HEK293 (cell line): ENCODE measurements around the gene CNTN4.

ENCODE experiments used
- CTCF ChIA-PET: fragments of 350-600 bp; formaldehyde crosslinking; extraction: SDS; loops from one replicate; lab custom pipeline; 2021; ENCODE audit warnings: antibody characterized with exemption; lab: Yijun Ruan, JAX
- POLR2A ChIA-PET: fragments of 300-600 bp; formaldehyde crosslinking; extraction: SDS; loops from one replicate; lab custom pipeline; 2020; ENCODE audit warnings: antibody characterized with exemption, inconsistent platforms; lab: Yijun Ruan, JAX
- H3K27ac ChIP-seq: fragments of 200-500 bp; sonication (Bioruptor generic); 2 replicates; pipeline ENCODE4 v1.5.1; 2014; ENCODE audit warnings: low read depth, low read length, control low read depth, inconsistent platforms; ENCODE audit errors: extremely low read depth
- H3K36me3 ChIP-seq, 2 experiments: fragments of 200-500 bp in 1 of 2; sonication (Bioruptor generic) in 1 of 2; 1 replicate in 1 of 2; 2 replicates in 1 of 2; pipeline ENCODE4 v1.5.1; 2014 to 2017; ENCODE audit warnings: inconsistent platforms in 2 of 2, low read length in 2 of 2; ENCODE audit not compliant: control insufficient read depth in 2 of 2, insufficient read depth in 1 of 2
- H3K4me1 ChIP-seq: fragments of 200-500 bp; sonication (Bioruptor generic); 2 replicates; pipeline ENCODE4 v1.5.1; 2014; ENCODE audit warnings: mild to moderate bottlenecking, low read length, inconsistent platforms; ENCODE audit not compliant: control insufficient read depth, insufficient read depth
- H3K4me3 ChIP-seq: 2 replicates; pipeline ENCODE4 v1.5.1; 2011; ENCODE audit warnings: low read depth, mild to moderate bottlenecking, control low read depth, low read length, moderate library complexity
- H3K9me3 ChIP-seq: fragments of 200-500 bp; sonication (Bioruptor generic); 2 replicates; pipeline ENCODE4 v1.5.1; 2014; ENCODE audit warnings: low read depth, low read length, inconsistent platforms; ENCODE audit not compliant: control insufficient read depth, insufficient read depth
- PRDM4 ChIP-seq: fragments of 450-650 bp; formaldehyde crosslinking; IDR thresholded peaks from 2 replicates; pipeline ENCODE4 v1.5.1; 2017; ENCODE audit warnings: missing biosample characterization, missing genetic modification characterization
- ZBTB48 ChIP-seq: fragments of 450-650 bp; formaldehyde crosslinking; IDR thresholded peaks from 2 replicates; pipeline ENCODE4 v1.5.1; 2016; ENCODE audit warnings: missing biosample characterization, missing genetic modification characterization
- ZBTB6 ChIP-seq: fragments of 450-650 bp; formaldehyde crosslinking; IDR thresholded peaks from 2 replicates; pipeline ENCODE4 v1.5.1; 2017; ENCODE audit warnings: missing biosample characterization, missing genetic modification characterization
- ZNF112 ChIP-seq: fragments of 450-650 bp; formaldehyde crosslinking; IDR thresholded peaks from 2 replicates; pipeline ENCODE4 v1.5.0; 2017; ENCODE audit warnings: missing biosample characterization, missing genetic modification characterization
- ZNF214 ChIP-seq: fragments of 450-650 bp; formaldehyde crosslinking; IDR thresholded peaks from 2 replicates; pipeline ENCODE4 v1.5.1; 2017; ENCODE audit warnings: missing biosample characterization, mild to moderate bottlenecking, missing genetic modification characterization, borderline replicate concordance
- ZNF302 ChIP-seq: fragments of 450-650 bp; formaldehyde crosslinking; IDR thresholded peaks from 2 replicates; pipeline ENCODE4 v1.5.1; 2016; ENCODE audit warnings: missing biosample characterization, missing genetic modification characterization, low read depth
- ZNF48 ChIP-seq: fragments of 450-650 bp; formaldehyde crosslinking; IDR thresholded peaks from 2 replicates; pipeline ENCODE4 v1.5.1; 2016; ENCODE audit warnings: missing biosample characterization, missing genetic modification characterization
- ZNF514 ChIP-seq: fragments of 450-650 bp; formaldehyde crosslinking; IDR thresholded peaks from 2 replicates; pipeline ENCODE4 v1.5.1; 2016; ENCODE audit warnings: missing biosample characterization, missing genetic modification characterization
- ZNF518A ChIP-seq: fragments of 450-650 bp; formaldehyde crosslinking; conservative IDR thresholded peaks from 2 replicates; pipeline ENCODE4 v1.5.1; 2016; ENCODE audit warnings: low read depth, missing biosample characterization, missing genetic modification characterization
- ZNF521 ChIP-seq: fragments of 450-650 bp; formaldehyde crosslinking; IDR thresholded peaks from 2 replicates; pipeline ENCODE4 v1.5.1; 2017; ENCODE audit warnings: missing biosample characterization, mild to moderate bottlenecking, missing genetic modification characterization
- ZNF544 ChIP-seq: fragments of 450-650 bp; formaldehyde crosslinking; IDR thresholded peaks from 2 replicates; pipeline ENCODE4 v1.5.0; 2017; ENCODE audit warnings: missing biosample characterization, missing genetic modification characterization
- ZNF548 ChIP-seq: fragments of 450-650 bp; formaldehyde crosslinking; IDR thresholded peaks from 2 replicates; pipeline ENCODE4 v1.5.1; 2016; ENCODE audit warnings: missing biosample characterization, missing genetic modification characterization
- ZNF777 ChIP-seq: fragments of 450-650 bp; formaldehyde crosslinking; IDR thresholded peaks from 2 replicates; pipeline ENCODE4 v1.5.1; 2017; ENCODE audit warnings: missing biosample characterization, missing genetic modification characterization, borderline replicate concordance
- ZNF843 ChIP-seq: fragments of 450-650 bp; formaldehyde crosslinking; IDR thresholded peaks from 2 replicates; pipeline ENCODE4 v1.5.1; 2016; ENCODE audit warnings: missing biosample characterization, missing genetic modification characterization
- ZSCAN30 ChIP-seq: fragments of 450-650 bp; IDR thresholded peaks from 2 replicates; pipeline ENCODE4 v1.5.1; 2018; ENCODE audit warnings: missing biosample characterization, mild to moderate bottlenecking, missing genetic modification characterization, moderate library complexity
- ZSCAN4 ChIP-seq: fragments of 450-650 bp; formaldehyde crosslinking; IDR thresholded peaks from 2 replicates; pipeline ENCODE4 v1.5.1; 2017; ENCODE audit warnings: missing biosample characterization, missing genetic modification characterization
- TF ChIP-seq, protein P1 (sequence below): fragments of 450-650 bp; formaldehyde crosslinking; IDR thresholded peaks from 2 replicates; pipeline ENCODE4 v1.5.1; 2016; ENCODE audit warnings: missing biosample characterization, missing genetic modification characterization
- TF ChIP-seq, protein P2 (sequence below): fragments of 450-650 bp; formaldehyde crosslinking; IDR thresholded peaks from 2 replicates; pipeline ENCODE4 v1.5.1; 2016; ENCODE audit warnings: missing biosample characterization, missing genetic modification characterization
- TF ChIP-seq, protein P3 (sequence below): fragments of 450-650 bp; formaldehyde crosslinking; IDR thresholded peaks from 2 replicates; pipeline ENCODE4; 2016; ENCODE audit warnings: missing biosample characterization, missing genetic modification characterization

Gene CNTN4

DNA sequence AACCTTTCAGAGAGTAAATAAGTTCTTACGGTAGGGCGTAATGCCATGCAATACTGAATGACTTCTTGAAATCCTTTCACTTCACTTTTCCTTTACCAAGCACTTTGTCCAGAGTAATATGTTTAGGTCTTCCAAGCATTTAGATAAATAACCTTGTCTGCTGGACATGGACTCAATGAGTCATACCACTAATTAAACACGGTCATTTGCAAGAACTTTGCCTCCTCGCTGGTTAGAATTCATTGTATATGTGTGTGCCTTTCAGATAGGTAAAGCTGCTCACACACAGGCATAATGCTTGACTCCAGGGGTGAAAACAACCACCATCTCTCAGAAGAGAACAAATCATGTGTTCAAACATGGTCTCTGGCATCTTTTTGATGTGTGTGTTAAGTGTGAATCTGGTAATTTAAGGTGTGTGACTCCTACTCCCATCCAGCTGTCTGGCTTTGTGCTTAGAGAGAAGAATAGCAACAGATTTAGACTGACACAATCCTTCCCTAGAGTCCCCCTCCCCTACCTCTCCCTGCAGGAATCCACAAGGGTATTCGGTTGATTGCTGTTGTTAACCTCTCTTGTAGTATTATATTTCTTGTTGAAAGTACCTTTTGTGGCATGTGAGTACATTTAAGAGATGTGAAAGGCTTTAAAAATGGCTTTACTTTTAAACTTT lies 419.0 kb downstream of the CNTN4 start (continued):
- TF ChIP-seq ZNF777 (tag by site-specific recombination) (no peak), ZNF521 (tag by site-specific recombination) (no peak), ZNF548 (tag by site-specific recombination) (no peak), ZBTB48 (tag by site-specific recombination) (no peak), ZNF214 (tag by site-specific recombination) (no peak)
- TF ChIP-seq, protein P1, sequence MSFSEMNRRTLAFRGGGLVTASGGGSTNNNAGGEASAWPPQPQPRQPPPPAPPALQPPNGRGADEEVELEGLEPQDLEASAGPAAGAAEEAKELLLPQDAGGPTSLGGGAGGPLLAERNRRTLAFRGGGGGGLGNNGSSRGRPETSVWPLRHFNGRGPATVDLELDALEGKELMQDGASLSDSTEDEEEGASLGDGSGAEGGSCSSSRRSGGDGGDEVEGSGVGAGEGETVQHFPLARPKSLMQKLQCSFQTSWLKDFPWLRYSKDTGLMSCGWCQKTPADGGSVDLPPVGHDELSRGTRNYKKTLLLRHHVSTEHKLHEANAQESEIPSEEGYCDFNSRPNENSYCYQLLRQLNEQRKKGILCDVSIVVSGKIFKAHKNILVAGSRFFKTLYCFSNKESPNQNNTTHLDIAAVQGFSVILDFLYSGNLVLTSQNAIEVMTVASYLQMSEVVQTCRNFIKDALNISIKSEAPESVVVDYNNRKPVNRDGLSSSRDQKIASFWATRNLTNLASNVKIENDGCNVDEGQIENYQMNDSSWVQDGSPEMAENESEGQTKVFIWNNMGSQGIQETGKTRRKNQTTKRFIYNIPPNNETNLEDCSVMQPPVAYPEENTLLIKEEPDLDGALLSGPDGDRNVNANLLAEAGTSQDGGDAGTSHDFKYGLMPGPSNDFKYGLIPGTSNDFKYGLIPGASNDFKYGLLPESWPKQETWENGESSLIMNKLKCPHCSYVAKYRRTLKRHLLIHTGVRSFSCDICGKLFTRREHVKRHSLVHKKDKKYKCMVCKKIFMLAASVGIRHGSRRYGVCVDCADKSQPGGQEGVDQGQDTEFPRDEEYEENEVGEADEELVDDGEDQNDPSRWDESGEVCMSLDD (tag by site-specific recombination), result no peak

DNA sequence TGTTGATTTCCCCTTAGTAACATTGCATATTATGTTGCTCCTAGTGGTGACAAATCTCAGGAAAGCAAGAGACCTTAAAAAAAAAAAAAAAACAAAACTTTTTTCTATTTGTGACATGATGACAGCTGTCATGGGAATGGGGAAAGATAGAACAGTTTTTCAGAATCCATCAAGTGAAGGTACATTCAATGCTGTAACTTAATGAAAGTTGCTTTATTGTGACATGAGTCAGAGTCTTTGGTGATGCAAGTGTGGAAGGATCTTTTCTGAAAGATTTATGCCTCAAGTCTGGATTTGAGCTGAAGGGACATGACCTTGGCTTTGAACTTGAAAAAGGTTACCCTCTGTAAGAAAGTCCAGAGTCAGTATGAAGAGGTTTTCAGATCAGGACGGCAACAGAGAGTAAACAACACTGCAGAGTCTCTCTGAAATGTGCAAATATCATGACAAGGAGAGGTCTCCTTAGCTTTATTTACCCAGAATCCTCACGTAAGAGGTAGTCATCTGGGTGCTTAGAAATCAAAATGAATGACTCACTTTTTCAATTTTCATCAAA lies 424.7 kb downstream of the CNTN4 start:
- POLR2A ChIA-PET, result no interaction called here
- TF ChIP-seq ZNF544 (tag by site-specific recombination) (no peak), ZNF514 (tag by site-specific recombination) (no peak), ZBTB6 (tag by site-specific recombination) (no peak), ZNF112 (tag by site-specific recombination) (no peak), ZSCAN30 (no peak), ZNF518A (tag by site-specific recombination) (no peak), ZNF843 (tag by site-specific recombination) (no peak), ZNF48 (tag by site-specific recombination) (no peak), PRDM4 (tag by site-specific recombination) (no peak), ZSCAN4 (no peak), ZNF777 (tag by site-specific recombination) (no peak), ZNF302 (tag by site-specific recombination) (no peak)
- TF ChIP-seq, protein P2, sequence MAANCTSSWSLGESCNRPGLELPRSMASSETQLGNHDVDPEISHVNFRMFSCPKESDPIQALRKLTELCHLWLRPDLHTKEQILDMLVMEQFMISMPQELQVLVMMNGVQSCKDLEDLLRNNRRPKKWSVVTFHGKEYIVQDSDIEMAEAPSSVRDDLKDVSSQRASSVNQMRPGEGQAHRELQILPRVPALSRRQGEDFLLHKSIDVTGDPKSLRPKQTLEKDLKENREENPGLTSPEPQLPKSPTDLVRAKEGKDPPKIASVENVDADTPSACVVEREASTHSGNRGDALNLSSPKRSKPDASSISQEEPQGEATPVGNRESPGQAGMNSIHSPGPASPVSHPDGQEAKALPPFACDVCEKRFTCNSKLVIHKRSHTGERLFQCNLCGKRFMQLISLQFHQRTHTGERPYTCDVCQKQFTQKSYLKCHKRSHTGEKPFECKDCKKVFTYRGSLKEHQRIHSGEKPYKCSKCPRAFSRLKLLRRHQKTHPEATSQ (tag by site-specific recombination), result no peak
- TF ChIP-seq, protein P3, sequence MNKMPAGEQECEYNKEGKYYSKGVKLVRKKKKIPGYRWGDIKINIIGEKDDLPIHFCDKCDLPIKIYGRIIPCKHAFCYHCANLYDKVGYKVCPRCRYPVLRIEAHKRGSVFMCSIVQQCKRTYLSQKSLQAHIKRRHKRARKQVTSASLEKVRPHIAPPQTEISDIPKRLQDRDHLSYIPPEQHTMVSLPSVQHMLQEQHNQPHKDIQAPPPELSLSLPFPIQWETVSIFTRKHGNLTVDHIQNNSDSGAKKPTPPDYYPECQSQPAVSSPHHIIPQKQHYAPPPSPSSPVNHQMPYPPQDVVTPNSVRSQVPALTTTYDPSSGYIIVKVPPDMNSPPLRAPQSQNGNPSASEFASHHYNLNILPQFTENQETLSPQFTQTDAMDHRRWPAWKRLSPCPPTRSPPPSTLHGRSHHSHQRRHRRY (tag by site-specific recombination), result no peak

More for the DNA sequence above, 424.7 kb downstream of the CNTN4 start:
- CTCF ChIA-PET, result interaction anchor here (0.6 kb wide), 1 partner anchor 1318 kb away, joined by 6 read pairs; no protein-coding TSS in a partner anchor
- H3K4me3 ChIP-seq, result no peak overlapping the region
- H3K9me3 ChIP-seq, result no peaks in the 10 kb centered on the region
- H3K4me1 ChIP-seq, result no peaks in the 10 kb centered on the region
- H3K36me3 ChIP-seq, result no peaks in the 10 kb centered on the region
- H3K27ac ChIP-seq, result no peak overlapping the region
